NCI-H1105 treated with DMSO at 0.1 percent for 48 hours (cell line): ENCODE data around the gene OLFM4.
A peak's percentile ranks its signal among the peaks of the same experiment; 100 is the strongest.

ENCODE experiments used
- DNase-seq: peaks from one replicate; lab custom pipeline; 2025; lab: John Stamatoyannopoulos, UW

The OLFM4 gene

GRCh38 chr13:53068585-53069520, 40.2 kb downstream of the OLFM4 start:
- no peak for DNase-seq

GRCh38 chr13:53069800-53070199, 41.2 kb downstream of the OLFM4 start:
- no peak for DNase-seq

- DNase-seq = no peak
Observed at GRCh38 chr13:53073711-53074110, 45.1 kb downstream of the OLFM4 start.

GRCh38 chr13:53074114-53074513, 45.5 kb downstream of the OLFM4 start:
- DNase-seq = no peak

GRCh38 chr13:53075356-53076041, 46.9 kb downstream of the OLFM4 start:
- no peak for DNase-seq

- peak; percentile 19 for DNase-seq
Observed at GRCh38 chr13:53079691-53080090, 51.1 kb downstream of the OLFM4 start.

- DNase-seq = no peak
Observed at GRCh38 chr13:53088871-53089270, 60.3 kb downstream of the OLFM4 start.

- no peak for DNase-seq
Observed at GRCh38 chr13:53089951-53090350, 61.3 kb downstream of the OLFM4 start.

- no peak for DNase-seq
Observed at GRCh38 chr13:53090461-53090860, 61.8 kb downstream of the OLFM4 start.

GRCh38 chr13:53092931-53093330, 64.3 kb downstream of the OLFM4 start:
- no peak for DNase-seq

GRCh38 chr13:53098455-53098854, 69.8 kb downstream of the OLFM4 start:
- DNase-seq = no peak

GRCh38 chr13:53100394-53101063, 71.9 kb downstream of the OLFM4 start:
- no peak for DNase-seq
